ENCODE data around the gene MYL10.

The MYL10 gene

DNA sequence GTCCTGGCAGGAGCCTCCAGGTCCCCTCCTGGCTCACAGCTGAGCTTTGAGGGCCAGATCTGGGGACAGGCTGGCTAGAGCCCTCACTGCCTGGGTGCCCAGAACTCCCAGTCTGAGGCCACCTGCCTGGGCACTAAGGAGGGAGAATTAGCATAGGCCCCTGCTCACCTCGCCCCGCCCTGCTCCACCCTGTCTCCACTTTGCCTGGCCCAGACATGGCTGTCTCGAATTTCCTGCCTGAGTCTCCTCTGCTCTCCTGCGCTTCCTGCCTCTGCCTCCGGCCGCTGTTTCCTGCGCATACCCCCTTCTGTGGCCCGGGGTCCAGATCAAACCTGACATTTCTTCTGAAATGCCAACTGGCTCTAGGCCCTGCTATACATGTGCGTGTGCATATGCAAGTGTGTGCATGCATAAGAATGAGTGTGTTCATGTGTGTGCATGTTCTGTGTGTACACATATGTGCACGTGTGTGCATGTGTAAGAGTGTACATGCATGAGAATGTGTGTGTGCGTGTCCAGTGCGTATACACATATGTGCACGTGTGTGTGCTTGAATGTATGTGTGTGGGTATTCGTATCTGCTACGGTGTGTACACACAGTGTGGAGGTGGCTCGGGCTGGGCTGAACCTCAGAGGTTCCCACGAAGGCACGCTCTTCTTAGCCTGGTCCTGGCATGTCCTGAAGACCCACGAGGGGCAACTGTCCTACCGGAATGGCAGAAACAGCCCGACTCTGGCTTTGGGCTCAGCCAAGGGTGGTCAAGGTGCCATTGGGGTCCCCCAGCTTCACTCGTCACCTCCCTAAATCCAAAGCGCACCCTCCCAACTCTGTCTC is 64.9 kb downstream of the MYL10 start:
- no peak for DNase-seq
